Body of pancreas (tissue), 4 donors: Measurements from ENCODE around the gene FRMD4B.

ENCODE experiments used
- POLR2A ChIP-seq, 3 donors: fragments of 450-650 bp; IDR thresholded peaks; one replicate each; pipeline ENCODE4 v1.6.1; 2016; ENCODE audit warnings: antibody characterized with exemption in 3 of 3, mild to moderate bottlenecking in 2 of 3
- TF ChIP-seq, protein P1 (sequence below), 7 experiments: fragments of 450-650 bp in 4 of 7; fragments of 200-600 bp in 3 of 7; sonication (generic) in 3 of 7; IDR thresholded peaks; one replicate each; pipeline ENCODE4 v1.5.1; 2016 to 2019; ENCODE audit warnings: antibody characterized with exemption in 7 of 7

DNA sequence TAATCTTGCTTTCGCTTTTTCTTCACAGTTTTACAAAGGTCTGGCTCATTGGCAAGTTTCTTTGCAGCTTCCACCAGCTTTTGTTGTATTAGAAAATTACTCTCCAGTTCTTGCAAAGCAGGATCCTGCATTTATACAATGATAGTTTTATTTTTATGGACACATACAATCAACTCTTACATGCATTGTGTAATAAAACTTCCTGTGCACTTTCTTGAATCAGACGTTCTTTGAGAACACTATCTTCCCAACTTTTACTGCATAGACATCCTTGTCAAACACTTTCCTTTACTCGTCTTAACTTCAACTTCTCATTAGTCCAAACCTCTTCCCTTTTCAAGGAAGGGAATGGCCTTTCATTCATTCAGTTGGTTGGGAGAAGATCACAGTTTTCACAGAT is 192.1 kb downstream of the FRMD4B start:
- TF ChIP-seq, protein P1, sequence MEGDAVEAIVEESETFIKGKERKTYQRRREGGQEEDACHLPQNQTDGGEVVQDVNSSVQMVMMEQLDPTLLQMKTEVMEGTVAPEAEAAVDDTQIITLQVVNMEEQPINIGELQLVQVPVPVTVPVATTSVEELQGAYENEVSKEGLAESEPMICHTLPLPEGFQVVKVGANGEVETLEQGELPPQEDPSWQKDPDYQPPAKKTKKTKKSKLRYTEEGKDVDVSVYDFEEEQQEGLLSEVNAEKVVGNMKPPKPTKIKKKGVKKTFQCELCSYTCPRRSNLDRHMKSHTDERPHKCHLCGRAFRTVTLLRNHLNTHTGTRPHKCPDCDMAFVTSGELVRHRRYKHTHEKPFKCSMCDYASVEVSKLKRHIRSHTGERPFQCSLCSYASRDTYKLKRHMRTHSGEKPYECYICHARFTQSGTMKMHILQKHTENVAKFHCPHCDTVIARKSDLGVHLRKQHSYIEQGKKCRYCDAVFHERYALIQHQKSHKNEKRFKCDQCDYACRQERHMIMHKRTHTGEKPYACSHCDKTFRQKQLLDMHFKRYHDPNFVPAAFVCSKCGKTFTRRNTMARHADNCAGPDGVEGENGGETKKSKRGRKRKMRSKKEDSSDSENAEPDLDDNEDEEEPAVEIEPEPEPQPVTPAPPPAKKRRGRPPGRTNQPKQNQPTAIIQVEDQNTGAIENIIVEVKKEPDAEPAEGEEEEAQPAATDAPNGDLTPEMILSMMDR (IDR thresholded peaks at IDR 0.05), result no peak
- TF ChIP-seq POLR2A (IDR thresholded peaks at IDR 0.05), result no peak
